ENCODE measurements around the gene DHRS7B.
"Not testable (repeated sequence)": the region's sequence is repeated elsewhere in the genome, so short reads cannot be mapped to it uniquely, and the experiment has no call there.

DHRS7B gene

DNA sequence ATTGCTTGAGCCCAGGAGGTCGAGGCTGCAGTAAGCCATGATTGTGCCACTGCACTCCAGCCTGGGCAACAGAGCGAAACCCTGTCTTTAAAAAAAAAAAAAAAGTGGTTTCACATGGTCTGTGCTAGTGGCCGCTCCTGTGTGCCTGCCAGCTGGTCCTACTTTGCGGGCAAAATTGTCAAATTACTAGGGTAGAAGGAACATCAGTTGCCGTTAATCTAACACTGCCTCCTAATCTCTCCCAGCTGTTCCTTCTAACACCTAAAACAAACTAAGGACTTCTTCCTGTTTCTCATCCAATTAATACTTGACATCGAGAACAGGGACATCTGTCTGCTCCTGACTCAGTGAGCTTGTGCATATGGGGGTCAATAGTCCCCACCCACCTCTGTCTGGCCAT lies 63.3 kb downstream of the DHRS7B start:
- no peaks in the 10 kb centered on the region for H3K4me1 ChIP-seq (ENCODE audit: insufficient read depth, poor library complexity, severe bottlenecking)
- TF ChIP-seq, protein P1, sequence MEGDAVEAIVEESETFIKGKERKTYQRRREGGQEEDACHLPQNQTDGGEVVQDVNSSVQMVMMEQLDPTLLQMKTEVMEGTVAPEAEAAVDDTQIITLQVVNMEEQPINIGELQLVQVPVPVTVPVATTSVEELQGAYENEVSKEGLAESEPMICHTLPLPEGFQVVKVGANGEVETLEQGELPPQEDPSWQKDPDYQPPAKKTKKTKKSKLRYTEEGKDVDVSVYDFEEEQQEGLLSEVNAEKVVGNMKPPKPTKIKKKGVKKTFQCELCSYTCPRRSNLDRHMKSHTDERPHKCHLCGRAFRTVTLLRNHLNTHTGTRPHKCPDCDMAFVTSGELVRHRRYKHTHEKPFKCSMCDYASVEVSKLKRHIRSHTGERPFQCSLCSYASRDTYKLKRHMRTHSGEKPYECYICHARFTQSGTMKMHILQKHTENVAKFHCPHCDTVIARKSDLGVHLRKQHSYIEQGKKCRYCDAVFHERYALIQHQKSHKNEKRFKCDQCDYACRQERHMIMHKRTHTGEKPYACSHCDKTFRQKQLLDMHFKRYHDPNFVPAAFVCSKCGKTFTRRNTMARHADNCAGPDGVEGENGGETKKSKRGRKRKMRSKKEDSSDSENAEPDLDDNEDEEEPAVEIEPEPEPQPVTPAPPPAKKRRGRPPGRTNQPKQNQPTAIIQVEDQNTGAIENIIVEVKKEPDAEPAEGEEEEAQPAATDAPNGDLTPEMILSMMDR (IDR thresholded peaks at IDR 0.05; ENCODE audit: poor library complexity, severe bottlenecking) = no peak
- H3K36me3 ChIP-seq (ENCODE audit: low read depth) = peaks cover 9% of the 10 kb centered on the region

DNA sequence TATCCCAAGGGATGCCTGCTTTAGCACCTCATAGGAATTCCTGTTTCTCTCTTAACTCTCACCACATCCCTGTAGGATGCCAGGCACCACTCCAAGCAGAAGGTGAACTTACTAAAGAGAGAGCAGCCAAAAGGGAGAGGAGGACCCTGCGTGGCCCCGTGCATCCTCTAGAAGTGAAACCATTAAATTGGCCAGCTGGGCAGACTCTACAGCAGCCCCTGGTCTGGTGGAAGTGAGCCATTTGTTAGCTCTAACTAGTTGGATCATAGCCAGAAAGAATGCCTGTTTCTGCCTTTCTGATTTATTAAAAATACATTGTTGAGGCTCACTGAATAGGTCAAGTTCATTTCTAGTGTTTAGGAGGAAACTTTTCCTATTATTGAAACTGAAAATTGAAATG lies 64.9 kb downstream of the DHRS7B start:
- Histone ChIP-seq H3K27ac (ENCODE audit: poor library complexity, severe bottlenecking) (no peak overlapping the region), H3K27me3 (ENCODE audit: insufficient read depth, poor library complexity, severe bottlenecking) (no peaks in the 10 kb centered on the region), H3K36me3 (ENCODE audit: low read depth) (peaks cover 6% of the 10 kb centered on the region), H3K9me3 (ENCODE audit: severe bottlenecking) (no peaks in the 10 kb centered on the region), H3K4me3 (ENCODE audit: severe bottlenecking) (no peak overlapping the region), H3K4me1 (ENCODE audit: insufficient read depth, poor library complexity, severe bottlenecking) (no peaks in the 10 kb centered on the region)
- ATAC-seq (ENCODE audit: low read depth) = no peak
- no peak for DNase-seq (ENCODE audit: low spot score)
- TF ChIP-seq, protein P1 (IDR thresholded peaks at IDR 0.05; ENCODE audit: poor library complexity, severe bottlenecking) = no peak

More for the DNA sequence above, 63.3 kb downstream of the DHRS7B start:
- no peak for ATAC-seq (ENCODE audit: low read depth)
- H3K27me3 ChIP-seq (ENCODE audit: insufficient read depth, poor library complexity, severe bottlenecking) = no peaks in the 10 kb centered on the region
- no peak overlapping the region for H3K27ac ChIP-seq (ENCODE audit: poor library complexity, severe bottlenecking)
- no peak for DNase-seq (ENCODE audit: low spot score)
- no peak overlapping the region for H3K4me3 ChIP-seq (ENCODE audit: severe bottlenecking)
- no peaks in the 10 kb centered on the region for H3K9me3 ChIP-seq (ENCODE audit: severe bottlenecking)

GRCh38 chr17:21192414-21192813 lies 65.7 kb downstream of the DHRS7B start:
- H3K36me3 ChIP-seq (ENCODE audit: low read depth) = peaks cover 12% of the 10 kb centered on the region
- H3K4me3 ChIP-seq (ENCODE audit: severe bottlenecking); ATAC-seq (ENCODE audit: low read depth); H3K27me3 ChIP-seq (ENCODE audit: insufficient read depth, poor library complexity, severe bottlenecking); DNase-seq (ENCODE audit: low spot score); H3K9me3 ChIP-seq (ENCODE audit: severe bottlenecking); H3K27ac ChIP-seq (ENCODE audit: poor library complexity, severe bottlenecking); H3K4me1 ChIP-seq (ENCODE audit: insufficient read depth, poor library complexity, severe bottlenecking): not testable (repeated sequence)

GRCh38 chr17:21193031-21193430 lies 66.3 kb downstream of the DHRS7B start:
- H3K4me1 ChIP-seq (ENCODE audit: insufficient read depth, poor library complexity, severe bottlenecking) = no peaks in the 10 kb centered on the region
- peaks cover 18% of the 10 kb centered on the region for H3K36me3 ChIP-seq (ENCODE audit: low read depth)
- TF ChIP-seq, protein P1 (IDR thresholded peaks at IDR 0.05; ENCODE audit: poor library complexity, severe bottlenecking) = no peak
- H3K4me3 ChIP-seq (ENCODE audit: severe bottlenecking) = no peak overlapping the region
- DNase-seq (ENCODE audit: low spot score) (no peak), ATAC-seq (ENCODE audit: low read depth) (no peak)
- H3K9me3 ChIP-seq (ENCODE audit: severe bottlenecking) = no peaks in the 10 kb centered on the region
- no peaks in the 10 kb centered on the region for H3K27me3 ChIP-seq (ENCODE audit: insufficient read depth, poor library complexity, severe bottlenecking)
- H3K27ac ChIP-seq (ENCODE audit: poor library complexity, severe bottlenecking) = no peak overlapping the region

- DNase-seq (ENCODE audit: low spot score) = no peak
- no peak overlapping the region for H3K4me3 ChIP-seq (ENCODE audit: severe bottlenecking)
- no peaks in the 10 kb centered on the region for H3K9me3 ChIP-seq (ENCODE audit: severe bottlenecking)
- ATAC-seq (ENCODE audit: low read depth) = no peak
- H3K36me3 ChIP-seq (ENCODE audit: low read depth) = peaks cover 26% of the 10 kb centered on the region
- TF ChIP-seq, protein P1 (IDR thresholded peaks at IDR 0.05; ENCODE audit: poor library complexity, severe bottlenecking) = no peak
- no peaks in the 10 kb centered on the region for H3K4me1 ChIP-seq (ENCODE audit: insufficient read depth, poor library complexity, severe bottlenecking)
- H3K27ac ChIP-seq (ENCODE audit: poor library complexity, severe bottlenecking) = no peak overlapping the region
- H3K27me3 ChIP-seq (ENCODE audit: insufficient read depth, poor library complexity, severe bottlenecking) = no peaks in the 10 kb centered on the region
These were observed 67.5 kb downstream of the DHRS7B start for GRCh38 chr17:21194226-21194625.

Measured in RWPE2 (cell line).